ENCODE data around the gene CHAMP1. TPM values are rescaled to one million over a fixed set of nuclear protein-coding genes. Genes with fewer than 3 reads are reported as not detected.

CHAMP1 gene
- total and polyA plus RNA-seq, 2 of the 8 experiments (the other 6 are each of a cell fraction or from before 2014, with no cell fraction given): 26.8 to 41.9 TPM

DNA sequence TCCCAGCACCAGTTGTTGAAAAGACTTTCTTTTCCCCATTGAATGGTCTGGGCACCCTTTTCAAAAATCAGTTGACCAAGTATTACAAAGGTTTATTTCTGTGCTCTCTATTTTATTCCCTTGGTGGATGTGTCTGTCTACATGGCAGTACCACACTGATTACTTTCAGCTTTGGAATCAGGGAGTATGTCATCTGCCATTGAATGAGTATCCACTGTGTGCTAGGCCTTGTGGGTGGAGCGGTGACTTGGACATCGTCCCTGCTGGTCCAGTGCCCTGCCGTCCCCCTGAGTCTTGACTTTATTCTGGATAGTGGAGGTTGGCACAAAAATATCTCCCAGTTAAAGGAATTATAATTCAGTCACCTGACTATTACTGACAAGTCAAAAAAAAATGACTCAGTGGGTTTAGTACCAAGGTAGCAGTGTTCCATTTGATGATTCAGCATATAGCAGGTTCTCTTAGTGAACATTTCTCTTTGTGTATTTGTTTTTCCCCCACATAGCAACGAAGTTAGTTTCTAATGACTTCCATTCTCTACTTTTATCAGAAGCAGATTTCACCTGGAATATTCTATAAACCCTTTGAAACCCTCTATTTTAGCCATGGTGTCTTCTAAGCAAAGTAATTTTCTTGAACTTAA, 29.0 kb upstream of the CHAMP1 start:
- no peak overlapping the region for H4K91ac ChIP-seq (replicated peaks; ENCODE audit: insufficient read length, low read length)
- H3K79me1 ChIP-seq (ENCODE audit: low read depth, low read length): peaks cover 4% of the 10 kb centered on the region
- POLR2A ChIA-PET (ENCODE audit: partially characterized antibody): interaction anchor here (0.7 to 1.4 kb wide), 4 partner anchors 10 to 50 kb away, joined by 3 to 4 read pairs (median 3); no protein-coding TSS in a partner anchor
- no peak overlapping the region for H3K4me3 ChIP-seq (ENCODE audit: extremely low read depth in 1 of 4, insufficient read depth in 2 of 4, low read depth in 3 of 4, low read length in 4 of 4)
- peaks cover 0 to 8% of the 10 kb centered on the region in 2 experiments for H4K20me1 ChIP-seq (replicated peaks in 1 of 2; ENCODE audit: control insufficient read depth in 1 of 2, insufficient read depth in 2 of 2, low read length in 2 of 2)
- H2BK5ac ChIP-seq (ENCODE audit: low read depth, low read length): no peak overlapping the region
- H2BK12ac ChIP-seq (ENCODE audit: low read depth, low read length): no peak overlapping the region
- H3K14ac ChIP-seq (ENCODE audit: insufficient read length): no peak overlapping the region
- no peak overlapping the region for H3K4me2 ChIP-seq (ENCODE audit: insufficient read depth in 1 of 2, low read depth in 2 of 2, low read length in 2 of 2)
- 95% methylated on average over 4 of the region's 4 CpGs; no CpG with 5 or more reads in 1 of the 2 experiments for WGBS, 2 experiments (ENCODE audit: extremely low coverage in 1 of 2, insufficient coverage in 1 of 2, insufficient read length in 1 of 2, insufficient replicate concordance in 2 of 2, low coverage in 1 of 2, low lambda C conversion rate in 2 of 2, missing lambda C conversion rate in 1 of 2)
- H2AK5ac ChIP-seq (ENCODE audit: low read depth, low read length): no peak overlapping the region
- H3K27ac ChIP-seq (ENCODE audit: low read depth, low read length): no peak overlapping the region
- no peak overlapping the region for H3K9ac ChIP-seq (replicated peaks in 1 of 4; ENCODE audit: extremely low read depth in 1 of 4, low read depth in 3 of 4, low read length in 3 of 4)
- H3K79me2 ChIP-seq (ENCODE audit: control insufficient read depth in 1 of 2, insufficient read depth in 2 of 2, low read length in 2 of 2): peaks cover 0 to 53% of the 10 kb centered on the region in 2 experiments; a peak in 2 of 4 replicates
- H2BK20ac ChIP-seq (ENCODE audit: low read length): no peak overlapping the region
- H3K23ac ChIP-seq (ENCODE audit: insufficient read length): no peak overlapping the region
- no peaks in the 10 kb centered on the region for H3K27me3 ChIP-seq (replicated peaks in 1 of 4; ENCODE audit: control insufficient read depth in 3 of 4, extremely low read depth in 1 of 4, insufficient read depth in 3 of 4, low read length in 3 of 4)
- no peak overlapping the region for H4K5ac ChIP-seq (ENCODE audit: insufficient read length, low read depth, low read length)
- H3K4ac ChIP-seq (replicated peaks; ENCODE audit: insufficient read length, low read depth, low read length): no peak overlapping the region
- no peak overlapping the region for H2BK120ac ChIP-seq (replicated peaks; ENCODE audit: low read depth, low read length)
- H2BK15ac ChIP-seq (ENCODE audit: low read length): no peak overlapping the region
- H3K18ac ChIP-seq (ENCODE audit: extremely low read depth, low read length): no peak overlapping the region
- CTCF ChIA-PET (ENCODE audit: partially characterized antibody): interaction anchor here (0.8 kb wide), 1 partner anchor 19 kb away, joined by 3 read pairs; no protein-coding TSS in a partner anchor
- H3K36me3 ChIP-seq (ENCODE audit: control insufficient read depth in 2 of 4, insufficient read depth in 4 of 4, low read length in 3 of 4): peaks cover 9 to 57% (median 26%) of the 10 kb centered on the region in 4 experiments; a peak in 7 of 8 replicates
- FAIRE-seq (no peak), DNase-seq (ENCODE audit: low read depth in 1 of 2, low spot score in 2 of 2) (no peak)
- no peak overlapping the region for H4K8ac ChIP-seq (ENCODE audit: extremely low read depth, insufficient read depth, low read length)
- no peaks in the 10 kb centered on the region for H3K23me2 ChIP-seq (ENCODE audit: low read depth, low read length)
- no peaks in the 10 kb centered on the region for H3K9me3 ChIP-seq (ENCODE audit: insufficient read depth in 2 of 2, low read depth in 1 of 2, low read length in 1 of 2)
- peaks cover 0 to 5% (median 3%) of the 10 kb centered on the region in 4 experiments; a peak in 4 of 7 replicates for H3K4me1 ChIP-seq (replicated peaks in 1 of 4; ENCODE audit: control insufficient read depth in 3 of 4, insufficient read depth in 4 of 4, low read length in 3 of 4)
- H2AFZ ChIP-seq (ENCODE audit: low read length): no peak overlapping the region
- no peak overlapping the region for H3K56ac ChIP-seq (replicated peaks; ENCODE audit: insufficient read length, low read depth, low read length)
- TF ChIP-seq EGR1 (IDR thresholded peaks at IDR 0.05; ENCODE audit: borderline replicate concordance, low read depth, low read length) (no peak), TAF1 (IDR thresholded peaks at IDR 0.05; ENCODE audit: low read depth, low read length) (no peak), FOSL1 (IDR thresholded peaks at IDR 0.05; ENCODE audit: insufficient read depth, low read depth, low read length) (no peak), YY1 (IDR thresholded peaks at IDR 0.05; ENCODE audit: low read depth, low read length) (no peak), RXRA (IDR thresholded peaks at IDR 0.05; ENCODE audit: insufficient read depth, low read depth, low read length) (no peak), EZH2 (IDR thresholded peaks at IDR 0.05; ENCODE audit: low read depth, low read length, severe bottlenecking) (no peak), BCL11A (IDR thresholded peaks at IDR 0.05; ENCODE audit: low read depth in 2 of 2, low read length in 2 of 2) (no peak), SIRT6 (IDR thresholded peaks at IDR 0.05; ENCODE audit: low read length) (no peak)
- TF ChIP-seq, protein P1, sequence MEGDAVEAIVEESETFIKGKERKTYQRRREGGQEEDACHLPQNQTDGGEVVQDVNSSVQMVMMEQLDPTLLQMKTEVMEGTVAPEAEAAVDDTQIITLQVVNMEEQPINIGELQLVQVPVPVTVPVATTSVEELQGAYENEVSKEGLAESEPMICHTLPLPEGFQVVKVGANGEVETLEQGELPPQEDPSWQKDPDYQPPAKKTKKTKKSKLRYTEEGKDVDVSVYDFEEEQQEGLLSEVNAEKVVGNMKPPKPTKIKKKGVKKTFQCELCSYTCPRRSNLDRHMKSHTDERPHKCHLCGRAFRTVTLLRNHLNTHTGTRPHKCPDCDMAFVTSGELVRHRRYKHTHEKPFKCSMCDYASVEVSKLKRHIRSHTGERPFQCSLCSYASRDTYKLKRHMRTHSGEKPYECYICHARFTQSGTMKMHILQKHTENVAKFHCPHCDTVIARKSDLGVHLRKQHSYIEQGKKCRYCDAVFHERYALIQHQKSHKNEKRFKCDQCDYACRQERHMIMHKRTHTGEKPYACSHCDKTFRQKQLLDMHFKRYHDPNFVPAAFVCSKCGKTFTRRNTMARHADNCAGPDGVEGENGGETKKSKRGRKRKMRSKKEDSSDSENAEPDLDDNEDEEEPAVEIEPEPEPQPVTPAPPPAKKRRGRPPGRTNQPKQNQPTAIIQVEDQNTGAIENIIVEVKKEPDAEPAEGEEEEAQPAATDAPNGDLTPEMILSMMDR (IDR thresholded peaks at IDR 0.05; ENCODE audit: control extremely low read depth in 1 of 3, insufficient read depth in 1 of 3, low read depth in 1 of 3, low read length in 3 of 3): no peak
- TF ChIP-seq, protein P2, sequence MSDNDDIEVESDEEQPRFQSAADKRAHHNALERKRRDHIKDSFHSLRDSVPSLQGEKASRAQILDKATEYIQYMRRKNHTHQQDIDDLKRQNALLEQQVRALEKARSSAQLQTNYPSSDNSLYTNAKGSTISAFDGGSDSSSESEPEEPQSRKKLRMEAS (IDR thresholded peaks at IDR 0.05): no peak
